GM12878 (cell line): ENCODE results near the gene ZNF695. TPM values are rescaled to one million over a fixed set of nuclear protein-coding genes. Genes with fewer than 3 reads are reported as not detected.

Source experiments
- ATAC-seq: fragments of 200-7000 bp; cut with Tn5 transposase; 3 replicates; pipeline ENCODE4 v1.9.1; 2020; ENCODE audit warnings: mild to moderate bottlenecking, moderate library complexity
- BruUV-seq: library from RNA; stranded (reverse); fragments of 400-500 nt; replicated peaks from 2 replicates; lab custom pipeline; 2021; lab: Mats Ljungman, UMichigan
- CTCF ChIA-PET: fragments of 300-600 bp; sonication (Branson Sonifier 250); formaldehyde crosslinking; extraction: SDS; loops from one replicate; lab custom pipeline; 2021; ENCODE audit warnings: inconsistent platforms; lab: Yijun Ruan, JAX
- POLR2A ChIA-PET: fragments of 350-600 bp; formaldehyde crosslinking; extraction: SDS; loops from one replicate; lab custom pipeline; 2021; ENCODE audit warnings: inconsistent platforms; lab: Charles Lee
- RAD21 ChIA-PET: fragments of 300-600 bp; sonication (Branson Sonifier 250); formaldehyde crosslinking; loops from one replicate; lab custom pipeline; 2023; ENCODE audit warnings: antibody characterized with exemption; ENCODE audit not compliant: unreplicated experiment; lab: Charles Lee
- SMC1A ChIA-PET: fragments of 300-600 bp; sonication (Branson Sonifier 250); formaldehyde crosslinking; loops from one replicate; lab custom pipeline; 2023; ENCODE audit not compliant: unreplicated experiment, uncharacterized antibody; lab: Charles Lee
- DNase-seq: peaks from one replicate; pipeline ENCODE4 v3.0.0-alpha.2; 2011; ENCODE audit warnings: low read depth, low spot score
- FAIRE-seq: peaks from 3 replicates; lab custom pipeline; 2011; peaks lifted over from hg19 to GRCh38; lab: Jason Lieb, UNC
- H2AFZ ChIP-seq: 2 replicates; pipeline ENCODE4 v1.6.0; 2011; ENCODE audit warnings: low read depth, low read length, control low read depth; ENCODE audit not compliant: control insufficient read depth
- H3K27ac ChIP-seq: 2 replicates; pipeline ENCODE4 v1.5.1; 2011; ENCODE audit warnings: control low read depth; ENCODE audit not compliant: control insufficient read depth, insufficient read depth
- H3K27me3 ChIP-seq, 2 experiments: replicated peaks in 1 of 2; 2 replicates each; pipeline versions ENCODE4 v1.6.0 to v1.6.1; 2011; ENCODE audit warnings: low read length in 1 of 2; ENCODE audit not compliant: control insufficient read depth in 2 of 2, insufficient read depth in 2 of 2
- H3K36me3 ChIP-seq, 2 experiments: 2 replicates each; pipeline ENCODE4 v1.5.1; 2011; ENCODE audit warnings: low read length in 1 of 2; ENCODE audit not compliant: control insufficient read depth in 2 of 2, insufficient read depth in 2 of 2
- H3K4me1 ChIP-seq: 2 replicates; pipeline ENCODE4 v1.6.1; 2011; ENCODE audit warnings: mild to moderate bottlenecking, low read length, moderate library complexity, mixed read lengths; ENCODE audit not compliant: control insufficient read depth, insufficient read depth
- H3K4me2 ChIP-seq: 2 replicates; pipeline ENCODE4 v1.6.0; 2011; ENCODE audit warnings: control low read depth; ENCODE audit not compliant: control insufficient read depth, insufficient read depth
- H3K4me3 ChIP-seq: fragments of 200-600 bp; sonication (generic); 2 replicates; pipeline ENCODE4 v1.5.1; 2016
- H3K79me2 ChIP-seq: 2 replicates; pipeline ENCODE4 v1.6.0; 2011; ENCODE audit warnings: low read length; ENCODE audit not compliant: control insufficient read depth, insufficient read depth
- H3K9ac ChIP-seq: 2 replicates; pipeline ENCODE4 v1.8.0; 2011; ENCODE audit warnings: low read length, control low read depth, mixed read lengths; ENCODE audit not compliant: control insufficient read depth, insufficient read depth
- H3K9me3 ChIP-seq: replicated peaks from 3 replicates; pipeline ENCODE4 v1.5.1; 2011; ENCODE audit warnings: mild to moderate bottlenecking, low read length; ENCODE audit not compliant: control insufficient read depth, insufficient read depth
- H4K20me1 ChIP-seq: 2 replicates; pipeline ENCODE4 v1.6.0; 2011; ENCODE audit not compliant: control insufficient read depth, insufficient read depth
- CTCF ChIP-seq, 3 experiments: IDR thresholded peaks in 2 of 3; conservative IDR thresholded peaks in 1 of 3; 2 replicates each; pipeline ENCODE4 v1.5.1; 2011; ENCODE audit warnings: low read depth in 3 of 3, low read length in 3 of 3, mild to moderate bottlenecking in 3 of 3, control low read depth in 2 of 3, moderate library complexity in 2 of 3, inconsistent platforms in 1 of 3, mixed read lengths in 1 of 3; ENCODE audit not compliant: control insufficient read depth in 2 of 3, insufficient read depth in 1 of 3; ENCODE audit errors: extremely low read depth in 1 of 3
- E2F8 ChIP-seq: fragments of 450-650 bp; IDR thresholded peaks from 2 replicates; pipeline ENCODE4 v1.6.1; 2018; ENCODE audit warnings: mild to moderate bottlenecking, low read depth, moderate library complexity; ENCODE audit not compliant: partially characterized antibody
- ETV6 ChIP-seq, 2 experiments: fragments of 450-650 bp in 1 of 2; IDR thresholded peaks in 1 of 2; conservative IDR thresholded peaks in 1 of 2; 2 replicates each; pipeline ENCODE4 v1.6.1; 2014; ENCODE audit warnings: antibody characterized with exemption in 1 of 2, borderline replicate concordance in 1 of 2, low read depth in 1 of 2, mild to moderate bottlenecking in 1 of 2, moderate library complexity in 1 of 2
- GABPA ChIP-seq: IDR thresholded peaks from 2 replicates; pipeline ENCODE4 v1.6.1; 2014; ENCODE audit warnings: antibody characterized with exemption, low read depth, mild to moderate bottlenecking, inconsistent platforms
- IKZF2 ChIP-seq, 2 experiments: fragments of 450-650 bp; IDR thresholded peaks; 2 replicates each; pipeline ENCODE4 v1.6.1; 2017; ENCODE audit warnings: mild to moderate bottlenecking in 2 of 2, moderate library complexity in 2 of 2
- KAT2A ChIP-seq: conservative IDR thresholded peaks from 2 replicates; pipeline ENCODE4 v1.6.1; 2011; ENCODE audit warnings: low read depth, low read length; ENCODE audit not compliant: control insufficient read depth
- MTA2 ChIP-seq: fragments of 450-650 bp; IDR thresholded peaks from 2 replicates; pipeline ENCODE4 v1.6.1; 2016; ENCODE audit warnings: low read depth, mild to moderate bottlenecking, moderate library complexity
- RFX5 ChIP-seq: IDR thresholded peaks from 2 replicates; pipeline ENCODE4 v1.6.1; 2011; ENCODE audit warnings: low read depth, low read length, improper control_type of control experiment
- SKIL ChIP-seq: fragments of 450-650 bp; IDR thresholded peaks from 2 replicates; pipeline ENCODE4 v1.6.1; 2017; ENCODE audit warnings: mild to moderate bottlenecking, low read depth, inconsistent platforms; ENCODE audit not compliant: poor library complexity, severe bottlenecking
- SRF ChIP-seq, 2 experiments: IDR thresholded peaks; 2 replicates each; pipeline ENCODE4 v1.6.1; 2011; ENCODE audit warnings: low read depth in 2 of 2, low read length in 2 of 2, mild to moderate bottlenecking in 1 of 2, moderate library complexity in 1 of 2
- STAT1 ChIP-seq: fragments of 450-650 bp; conservative IDR thresholded peaks from 2 replicates; pipeline ENCODE4 v1.6.1; 2014; ENCODE audit warnings: antibody characterized with exemption, mild to moderate bottlenecking
- USF2 ChIP-seq: IDR thresholded peaks from 2 replicates; pipeline ENCODE4 v1.6.1; 2011; ENCODE audit warnings: low read depth, low read length, improper control_type of control experiment, borderline replicate concordance
- ZNF274 ChIP-seq: IDR thresholded peaks from one replicate; pipeline ENCODE4 v1.8.0; 2011; ENCODE audit not compliant: insufficient read length, insufficient read depth
- ZZZ3 ChIP-seq: IDR thresholded peaks from 2 replicates; pipeline ENCODE4 v1.6.1; 2011; ENCODE audit warnings: low read depth; ENCODE audit not compliant: control insufficient read depth, insufficient read length
- WGBS: methylation state at CpG from one replicate; pipeline ENCODE4 v1.1.6; 2016; ENCODE audit warnings: low lambda C conversion rate; ENCODE audit not compliant: insufficient replicate concordance, insufficient coverage; ENCODE audit errors: missing lambda C conversion rate; 5-methylcytosine and 5-hydroxymethylcytosine counted together
- in situ Hi-C: fragments of 300-500 bp; cut with MboI; formaldehyde crosslinking; loops from 9 replicates; pipeline ENCODE4 v1.14.3; 2018; ENCODE audit warnings: mixed read lengths
- intact Hi-C: fragments of 100-400 bp; cut with micrococcal nuclease; formaldehyde crosslinking; loops from one replicate; pipeline ENCODE4 v1.14.2; 2022; ENCODE audit not compliant: unreplicated experiment
- polyA plus RNA-seq, 11 experiments: library from polyadenylated mRNA; depleted of rRNA in 4 of 11; unstranded in 6 of 11; stranded (reverse) in 5 of 11; fragments of >200 nt; fragmentation: Nextera tagmentation in 4 of 11; fragmentation: Illumina TruSeq in 1 of 11; extraction: Ambion mirVana in 4 of 11; extraction: Trizol in 1 of 11; gene quantifications; 1 replicate in 1 of 11; 2 replicates in 10 of 11; pipeline versions ENCODE4 v1.2.1 to v1.2.3, GENCODE V29; 2011 to 2016; ENCODE audit warnings: inconsistent platforms in 2 of 11, missing spikeins in 2 of 11, low read depth in 1 of 11
- total RNA-seq, 4 experiments: library from RNA; depleted of rRNA in 3 of 4; stranded (reverse); fragments of >200 nt in 3 of 4; fragmentation: Illumina TruSeq in 1 of 4; extraction: Trizol in 1 of 4; gene quantifications; 2 replicates each; pipeline versions ENCODE4 v1.2.1 to v1.2.3, GENCODE V29; 2013 to 2021

ZNF695 gene
- total and polyA plus RNA-seq, 10 of the 15 experiments (the other 5 are each of a cell fraction or from before 2014, with no cell fraction given) = 0.04 to 1.8 (median 1.2) TPM

DNA sequence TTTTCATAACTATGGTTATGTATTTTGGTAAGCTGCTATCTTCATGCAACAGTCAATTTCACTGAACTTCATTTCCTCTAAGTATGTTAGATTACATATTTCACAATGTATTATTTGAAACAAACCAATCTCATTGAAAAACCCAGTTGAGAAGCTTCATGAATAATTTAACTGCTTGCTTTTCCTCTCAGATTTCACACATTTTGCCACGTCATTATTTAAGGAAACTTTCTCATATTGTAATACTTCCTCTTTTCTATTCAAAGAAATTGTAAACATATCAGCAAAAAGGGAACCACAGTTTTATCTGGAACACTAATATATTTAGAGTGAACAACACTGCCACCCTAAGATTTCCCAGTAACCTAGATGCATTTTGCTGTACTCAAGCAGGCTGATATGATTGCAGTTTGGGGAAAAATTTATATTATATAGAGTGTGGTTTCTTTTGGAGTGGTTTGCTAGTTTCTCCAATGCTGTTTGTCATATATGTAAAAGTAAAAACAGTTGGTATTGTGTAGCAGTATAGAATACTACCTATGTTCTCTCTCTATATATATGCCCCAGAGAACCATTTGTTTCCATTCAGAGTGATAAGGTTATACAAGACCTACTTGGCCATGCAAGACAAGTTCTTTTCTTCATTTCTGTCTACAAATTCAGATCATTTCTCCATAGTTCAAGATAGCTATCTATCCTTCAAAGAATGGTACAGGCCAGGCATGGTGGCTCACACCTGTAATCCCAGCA lies 47.7 kb downstream of the ZNF695 start:
- ATAC-seq (peak; percentile 72), DNase-seq (peak; percentile 28), FAIRE-seq (no peak)
- no peak overlapping the region for H3K4me3 ChIP-seq
- ChIA-PET POLR2A (interaction anchor here (0.5 to 1.4 kb wide), 3 partner anchors 28 to 252 kb away, joined by 3 to 5 read pairs (median 4); partner anchors contain the start of gene AHCTF1), CTCF (interaction anchor here (0.6 to 4.6 kb wide), 13 partner anchors 9 to 647 kb away, joined by 3 to 23 read pairs (median 4); partner anchors contain the start of gene AHCTF1), SMC1A (interaction anchor here (0.7 to 1.7 kb wide), 9 partner anchors 8 to 462 kb away, joined by 3 to 5 read pairs (median 3); no protein-coding TSS in a partner anchor), RAD21 (interaction anchor here (0.6 to 3.1 kb wide), 4 partner anchors 10 to 271 kb away, joined by 3 to 20 read pairs (median 4); no protein-coding TSS in a partner anchor)
- H3K9ac ChIP-seq = no peak overlapping the region
- peaks cover 10% of the 10 kb centered on the region for H3K4me1 ChIP-seq
- no peaks in the 10 kb centered on the region for H3K27me3 ChIP-seq
- no peak overlapping the region; the same call in 1 of the 2 replicates for H3K27ac ChIP-seq
- peak overlapping the region; percentile 61 for H2AFZ ChIP-seq
- peak overlapping the region; percentile 59 for H3K4me2 ChIP-seq
- intact Hi-C loops (no loop called here), in situ Hi-C loops (no loop called here)
- H3K9me3 ChIP-seq = peaks cover 3% of the 10 kb centered on the region
- no peaks in the 10 kb centered on the region for H3K79me2 ChIP-seq
- BruUV-seq = no TSS peak
- WGBS = 4% methylated on average over 1 of the region's 1 CpG
- H3K36me3 ChIP-seq = no peaks in the 10 kb centered on the region
- H4K20me1 ChIP-seq = no peaks in the 10 kb centered on the region
- TF ChIP-seq IKZF2 (IDR thresholded peaks at IDR 0.05) = peak; percentile 67 to 69; a peak in 3 of 4 replicates
- no peak for TF ChIP-seq ZZZ3
- no peak for TF ChIP-seq STAT1
- TF ChIP-seq ZNF274 = no peak
- TF ChIP-seq GABPA = no peak
- peak in 1 of 3 experiments; percentile 20; a peak in 1 of 6 replicates for TF ChIP-seq CTCF (IDR thresholded peaks at IDR 0.05 in 2 of 3, conservative IDR thresholded peaks at IDR 0.05 in 1 of 3; ENCODE audit: control insufficient read depth in 2 of 3, extremely low read depth in 1 of 3, insufficient read depth in 1 of 3, low read depth in 3 of 3, low read length in 3 of 3)
- no peak for TF ChIP-seq E2F8
- TF ChIP-seq SRF (IDR thresholded peaks at IDR 0.05; ENCODE audit: low read depth in 2 of 2, low read length in 2 of 2) = no peak
- TF ChIP-seq KAT2A = no peak
- TF ChIP-seq RFX5 = no peak
- no peak for TF ChIP-seq SKIL
- TF ChIP-seq MTA2 = no peak
- no peak for TF ChIP-seq USF2
- TF ChIP-seq ETV6 (conservative IDR thresholded peaks at IDR 0.05 in 1 of 2, IDR thresholded peaks at IDR 0.05 in 1 of 2; ENCODE audit: borderline replicate concordance in 1 of 2, low read depth in 1 of 2) = no peak
